Neuronal stem cell (in vitro differentiated cells): ENCODE results near the gene OMA1.

ENCODE experiments used
- DNase-seq: peaks from one replicate; pipeline ENCODE4 v3.0.0-alpha.2; 2013; ENCODE audit warnings: low spot score
- H2AFZ ChIP-seq: one replicate; pipeline ENCODE4 v1.6.1; 2013; ENCODE audit warnings: mild to moderate bottlenecking, low read length, inconsistent platforms
- H2AK5ac ChIP-seq: 2 replicates; pipeline ENCODE4 v1.6.1; 2013; ENCODE audit warnings: low read depth, mild to moderate bottlenecking, inconsistent platforms, low read length, moderate library complexity, mixed read lengths
- H2BK120ac ChIP-seq: 2 replicates; pipeline ENCODE4 v1.6.1; 2013; ENCODE audit warnings: low read depth, mild to moderate bottlenecking, inconsistent platforms, low read length, moderate library complexity, mixed read lengths
- H2BK12ac ChIP-seq: one replicate; pipeline ENCODE4 v1.6.1; 2013; ENCODE audit warnings: low read length, inconsistent platforms
- H2BK15ac ChIP-seq: 2 replicates; pipeline ENCODE4 v1.6.1; 2013; ENCODE audit warnings: mild to moderate bottlenecking, low read length, inconsistent platforms, mixed read lengths
- H2BK5ac ChIP-seq: one replicate; pipeline ENCODE4 v1.6.1; 2013; ENCODE audit warnings: inconsistent platforms, mild to moderate bottlenecking, low read length, moderate library complexity
- H3K14ac ChIP-seq: one replicate; pipeline ENCODE4 v1.6.1; 2013; ENCODE audit warnings: low read length, inconsistent platforms
- H3K18ac ChIP-seq: 2 replicates; pipeline ENCODE4 v1.6.1; 2013; ENCODE audit warnings: low read length, inconsistent platforms
- H3K23ac ChIP-seq: 2 replicates; pipeline ENCODE4 v1.6.1; 2013; ENCODE audit warnings: low read depth, mild to moderate bottlenecking, mixed read lengths, low read length, inconsistent platforms; ENCODE audit not compliant: poor library complexity
- H3K27ac ChIP-seq: replicated peaks from 3 replicates; pipeline ENCODE4 v1.5.1; 2013; ENCODE audit warnings: low read length, inconsistent platforms
- H3K27me3 ChIP-seq, 3 experiments: 2 replicates each; pipeline ENCODE4 v1.6.1; 2013; ENCODE audit warnings: low read length in 3 of 3, mild to moderate bottlenecking in 2 of 3, inconsistent platforms in 1 of 3, low read depth in 1 of 3, mixed read lengths in 1 of 3, moderate library complexity in 1 of 3; ENCODE audit not compliant: control insufficient read depth in 3 of 3, insufficient read depth in 3 of 3
- H3K36me3 ChIP-seq, 2 donors: replicated peaks in 1 of 2; 2 replicates each; pipeline ENCODE4 v1.6.1; 2013; ENCODE audit warnings: low read length in 2 of 2; ENCODE audit not compliant: control insufficient read depth in 2 of 2, insufficient read depth in 2 of 2
- H3K4ac ChIP-seq: 2 replicates; pipeline ENCODE4 v1.6.1; 2013; ENCODE audit warnings: inconsistent platforms, mild to moderate bottlenecking, low read length, moderate library complexity
- H3K4me1 ChIP-seq, 2 donors: 1 replicate in 1 of 2; 2 replicates in 1 of 2; pipeline ENCODE4 v1.6.1; 2013; ENCODE audit warnings: low read length in 2 of 2, low read depth in 1 of 2; ENCODE audit not compliant: control insufficient read depth in 2 of 2, insufficient read depth in 1 of 2
- H3K4me2 ChIP-seq: one replicate; pipeline ENCODE4 v1.6.1; 2013; ENCODE audit warnings: mild to moderate bottlenecking, low read length, inconsistent platforms; ENCODE audit not compliant: insufficient read depth, poor library complexity, severe bottlenecking
- H3K4me3 ChIP-seq, 2 donors: 2 replicates each; pipeline ENCODE4 v1.5.1; 2013; ENCODE audit warnings: low read length in 2 of 2, mild to moderate bottlenecking in 2 of 2, inconsistent platforms in 1 of 2, moderate library complexity in 1 of 2
- H3K79me1 ChIP-seq: one replicate; pipeline ENCODE4 v1.6.1; 2013; ENCODE audit warnings: low read depth, mild to moderate bottlenecking, inconsistent platforms, low read length, moderate library complexity
- H3K9ac ChIP-seq: one replicate; pipeline ENCODE4 v1.6.1; 2013; ENCODE audit warnings: mild to moderate bottlenecking, low read depth, low read length, inconsistent platforms; ENCODE audit not compliant: poor library complexity
- H3K9me3 ChIP-seq, 2 donors: replicated peaks in 1 of 2; 2 replicates each; pipeline versions ENCODE3 to v1.6.1; 2013; ENCODE audit warnings: low read length in 2 of 2, mild to moderate bottlenecking in 2 of 2, inconsistent platforms in 1 of 2, low read depth in 1 of 2, mixed read lengths in 1 of 2, moderate library complexity in 1 of 2; ENCODE audit not compliant: control insufficient read depth in 2 of 2, insufficient read depth in 1 of 2
- H4K8ac ChIP-seq: one replicate; pipeline ENCODE4 v1.6.1; 2013; ENCODE audit warnings: low read depth, mild to moderate bottlenecking, inconsistent platforms, low read length, moderate library complexity
- H4K91ac ChIP-seq: one replicate; pipeline ENCODE4 v1.6.1; 2013; ENCODE audit warnings: low read length, low read depth, mild to moderate bottlenecking, inconsistent platforms; ENCODE audit not compliant: poor library complexity
- WGBS, 2 donors: extraction: QIAGEN DNeasy Blood & Tissue Kit; methylation state at CpG; one replicate each; pipeline ENCODE4 v1.1.7; 2013; ENCODE audit warnings: missing lambda C conversion rate in 2 of 2, mixed read lengths in 1 of 2; ENCODE audit not compliant: insufficient read length in 2 of 2, insufficient replicate concordance in 1 of 2; ENCODE audit errors: extremely low coverage in 2 of 2; 5-methylcytosine and 5-hydroxymethylcytosine counted together

Gene OMA1

DNA sequence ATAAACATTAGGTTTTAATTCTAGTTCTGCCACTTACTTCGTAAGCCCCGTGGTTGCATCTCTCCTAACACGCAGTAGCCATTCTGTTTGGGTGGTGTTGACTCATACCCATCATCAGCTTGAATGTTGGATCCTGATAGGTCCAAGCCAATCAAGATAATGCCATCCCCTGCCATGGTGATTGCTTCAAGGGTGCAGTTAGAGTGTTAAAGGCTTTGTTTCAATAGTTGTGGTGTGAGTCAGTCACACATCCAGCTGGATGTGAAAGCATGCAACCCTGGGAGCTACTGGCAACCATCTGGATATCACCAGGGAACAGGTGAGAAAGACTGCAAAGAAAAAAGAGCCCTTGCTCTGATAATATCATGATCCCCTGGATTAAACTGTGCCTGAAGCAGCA lies 69.1 kb downstream of the OMA1 start:
- Histone ChIP-seq H3K27ac (no peak overlapping the region), H2AFZ (no peak overlapping the region), H3K4ac (no peak overlapping the region), H4K91ac (no peak overlapping the region), H4K8ac (no peak overlapping the region), H2BK120ac (no peak overlapping the region), H3K9ac (no peak overlapping the region), H3K9me3 (no peaks in the 10 kb centered on the region), H3K14ac (no peak overlapping the region), H3K79me1 (no peaks in the 10 kb centered on the region), H2AK5ac (no peak overlapping the region), H3K36me3 (no peaks in the 10 kb centered on the region), H3K23ac (no peak overlapping the region), H3K18ac (no peak overlapping the region), H3K4me3 (no peak overlapping the region), H3K27me3 (no peaks in the 10 kb centered on the region), H3K4me2 (no peak overlapping the region), H3K4me1 (peaks cover 0 to 4% of the 10 kb centered on the region in 2 donors), H2BK15ac (no peak overlapping the region), H2BK12ac (no peak overlapping the region), H2BK5ac (no peak overlapping the region)
- DNase-seq: no peak
- WGBS, 2 donors: no CpG with 5 or more reads among the region's 3 CpGs

GRCh38 chr1:58476179-58476578 lies 70.3 kb downstream of the OMA1 start:
- H3K18ac ChIP-seq: no peak overlapping the region
- no peak overlapping the region for H2AFZ ChIP-seq
- H4K8ac ChIP-seq: no peak overlapping the region
- no peaks in the 10 kb centered on the region for H3K27me3 ChIP-seq
- H3K9ac ChIP-seq: no peak overlapping the region
- H3K79me1 ChIP-seq: no peaks in the 10 kb centered on the region
- no CpG with 5 or more reads among the region's 3 CpGs for WGBS, 2 donors
- no peak overlapping the region for H2AK5ac ChIP-seq
- no peak overlapping the region for H3K4me2 ChIP-seq
- H2BK15ac ChIP-seq: no peak overlapping the region
- no peak overlapping the region for H2BK120ac ChIP-seq
- H2BK5ac ChIP-seq: no peak overlapping the region
- no peak overlapping the region for H3K14ac ChIP-seq
- no peaks in the 10 kb centered on the region for H3K36me3 ChIP-seq
- no peak overlapping the region for H3K23ac ChIP-seq
- no peak overlapping the region for H3K4me3 ChIP-seq
- no peak overlapping the region for H4K91ac ChIP-seq
- no peak for DNase-seq
- H2BK12ac ChIP-seq: no peak overlapping the region
- H3K27ac ChIP-seq: no peak overlapping the region
- H3K9me3 ChIP-seq: no peaks in the 10 kb centered on the region
- no peak overlapping the region for H3K4ac ChIP-seq
- H3K4me1 ChIP-seq: peaks cover 0 to 4% of the 10 kb centered on the region in 2 donors

DNA sequence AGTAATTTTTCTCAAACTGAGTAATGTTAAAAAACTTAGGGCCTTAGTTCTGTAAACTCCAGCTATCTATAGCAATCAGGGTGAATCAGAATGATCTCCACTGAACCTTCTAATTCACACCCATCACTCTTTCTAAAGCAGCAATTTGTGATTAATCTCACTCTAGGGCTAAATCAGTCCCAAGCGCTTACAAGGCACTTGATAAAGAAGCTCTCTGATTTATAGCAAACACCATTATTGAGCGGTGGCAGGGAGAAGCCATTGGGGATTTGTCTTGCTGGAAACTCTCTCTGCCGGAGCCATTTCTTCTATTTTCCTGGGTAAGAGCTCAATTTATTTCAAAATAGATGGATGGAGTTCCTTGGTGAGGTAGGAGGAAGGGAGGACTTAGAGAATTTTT lies 77.0 kb downstream of the OMA1 start:
- Histone ChIP-seq H2BK15ac (no peak overlapping the region), H3K27me3 (no peaks in the 10 kb centered on the region), H3K4me2 (no peak overlapping the region), H2BK120ac (no peak overlapping the region), H3K4me3 (no peak overlapping the region), H2BK5ac (no peak overlapping the region), H3K79me1 (no peaks in the 10 kb centered on the region), H3K27ac (no peak overlapping the region), H4K8ac (no peak overlapping the region), H3K18ac (no peak overlapping the region), H2AFZ (no peak overlapping the region), H3K4me1 (peaks cover 2 to 6% of the 10 kb centered on the region in 2 donors), H3K14ac (no peak overlapping the region), H2AK5ac (no peak overlapping the region), H3K9ac (no peak overlapping the region), H3K36me3 (peaks cover 0 to 3% of the 10 kb centered on the region in 2 donors), H2BK12ac (no peak overlapping the region), H3K23ac (no peak overlapping the region), H3K9me3 (no peaks in the 10 kb centered on the region), H3K4ac (no peak overlapping the region), H4K91ac (no peak overlapping the region)
- DNase-seq: no peak
- WGBS, 2 donors: no CpG with 5 or more reads among the region's 3 CpGs

- H3K27me3 ChIP-seq: no peaks in the 10 kb centered on the region
- no peak for DNase-seq
- H4K91ac ChIP-seq: no peak overlapping the region
- H3K27ac ChIP-seq: no peak overlapping the region
- no peak overlapping the region for H3K4ac ChIP-seq
- no peak overlapping the region for H3K4me3 ChIP-seq
- H2AK5ac ChIP-seq: no peak overlapping the region
- no peak overlapping the region for H2AFZ ChIP-seq
- no peak overlapping the region for H3K9ac ChIP-seq
- no peaks in the 10 kb centered on the region for H3K79me1 ChIP-seq
- peaks cover 0 to 3% of the 10 kb centered on the region in 2 donors for H3K36me3 ChIP-seq
- H2BK120ac ChIP-seq: no peak overlapping the region
- no peak overlapping the region for H2BK15ac ChIP-seq
- no peak overlapping the region for H2BK12ac ChIP-seq
- H4K8ac ChIP-seq: no peak overlapping the region
- no peak overlapping the region for H3K23ac ChIP-seq
- peaks cover 0 to 6% of the 10 kb centered on the region in 2 donors for H3K4me1 ChIP-seq
- no peak overlapping the region for H2BK5ac ChIP-seq
- H3K14ac ChIP-seq: no peak overlapping the region
- no peak overlapping the region for H3K4me2 ChIP-seq
- no peak overlapping the region for H3K18ac ChIP-seq
- no peaks in the 10 kb centered on the region for H3K9me3 ChIP-seq
Observed at GRCh38 chr1:58469016-58469415, 77.5 kb downstream of the OMA1 start.
